K562 (cell line): ENCODE results near the gene PRKCB. TPM values are rescaled to one million over a fixed set of nuclear protein-coding genes. Genes with fewer than 3 reads are reported as not detected.

Source experiments
- BHLHE40 ChIP-seq: IDR thresholded peaks from 2 replicates; pipeline ENCODE4 v1.6.1; 2011; ENCODE audit warnings: low read length, improper control_type of control experiment
- BMI1 ChIP-seq: fragments of 150-350 bp; IDR thresholded peaks from 2 replicates; pipeline ENCODE4 v1.6.1; 2014; ENCODE audit warnings: low read length
- FIP1L1 ChIP-seq: fragments of 200-400 bp; formaldehyde crosslinking; IDR thresholded peaks from 2 replicates; pipeline ENCODE4 v1.6.1; 2018; ENCODE audit warnings: mild to moderate bottlenecking, low read depth, low read length; ENCODE audit not compliant: poor library complexity, severe bottlenecking
- GATAD2B ChIP-seq: fragments of 450-650 bp; IDR thresholded peaks from 2 replicates; pipeline ENCODE4 v1.6.1; 2017; ENCODE audit warnings: mild to moderate bottlenecking, borderline replicate concordance
- GMEB1 ChIP-seq: fragments of 250-450 bp; sonication (Bioruptor Pico); IDR thresholded peaks from 2 replicates; pipeline ENCODE4 v1.4.0; 2020; ENCODE audit warnings: mild to moderate bottlenecking
- HDAC6 ChIP-seq: IDR thresholded peaks from 2 replicates; pipeline ENCODE4 v1.6.1; 2012; ENCODE audit warnings: low read depth, mild to moderate bottlenecking, control low read depth, inconsistent platforms, low read length, moderate library complexity
- HMGXB4 ChIP-seq: sonication (generic); formaldehyde crosslinking; IDR thresholded peaks from 2 replicates; pipeline ENCODE4 v1.8.1; 2023; ENCODE audit warnings: mild to moderate bottlenecking, missing genetic modification reagents
- IFI16 ChIP-seq: fragments of 250-450 bp; sonication (Bioruptor Pico); IDR thresholded peaks from 2 replicates; pipeline ENCODE4 v2.1.2; 2022; ENCODE audit warnings: mild to moderate bottlenecking, inconsistent platforms
- JUND ChIP-seq, 2 experiments: IDR thresholded peaks; 2 replicates in 1 of 2; 3 replicates in 1 of 2; pipeline ENCODE4 v1.6.1; 2011; ENCODE audit warnings: borderline replicate concordance in 2 of 2, low read depth in 2 of 2, low read length in 2 of 2, improper control_type of control experiment in 1 of 2, missing biosample characterization in 1 of 2, missing genetic modification characterization in 1 of 2, missing genetic modification reagents in 1 of 2
- MAFK ChIP-seq: IDR thresholded peaks from 2 replicates; pipeline ENCODE4 v1.6.1; 2011; ENCODE audit warnings: low read length, improper control_type of control experiment
- NCOA4 ChIP-seq: fragments of 450-650 bp; IDR thresholded peaks from 2 replicates; pipeline ENCODE4 v1.6.1; 2018; ENCODE audit warnings: mild to moderate bottlenecking; ENCODE audit not compliant: partially characterized antibody
- NFATC3 ChIP-seq: fragments of 450-650 bp; IDR thresholded peaks from 2 replicates; pipeline ENCODE4 v1.6.1; 2017; ENCODE audit warnings: mild to moderate bottlenecking
- PATZ1 ChIP-seq: fragments of 250-450 bp; sonication (Bioruptor Pico); IDR thresholded peaks from 2 replicates; pipeline ENCODE4 v1.5.0; 2020; ENCODE audit warnings: mild to moderate bottlenecking, borderline replicate concordance
- PBX2 ChIP-seq, 2 experiments: IDR thresholded peaks in 1 of 2; conservative IDR thresholded peaks in 1 of 2; 2 replicates each; pipeline ENCODE4 v1.6.1; 2016; ENCODE audit warnings: low read depth in 2 of 2, mild to moderate bottlenecking in 1 of 2, missing compliant biosample characterization in 1 of 2, missing genetic modification characterization in 1 of 2, moderate library complexity in 1 of 2
- XRCC4 ChIP-seq: IDR thresholded peaks from one replicate; pipeline ENCODE4 v1.6.1; 2011; ENCODE audit not compliant: insufficient read depth, insufficient read length; ENCODE audit errors: extremely low read depth
- ZNF282 ChIP-seq: sonication (generic); formaldehyde crosslinking; IDR thresholded peaks from 2 replicates; pipeline ENCODE4 v1.8.1; 2023; ENCODE audit warnings: missing genetic modification reagents
- ZNF311 ChIP-seq: fragments of 250-450 bp; sonication (Bioruptor Pico); IDR thresholded peaks from 2 replicates; pipeline ENCODE4 v1.4.0; 2020; ENCODE audit warnings: mild to moderate bottlenecking, moderate library complexity
- polyA plus RNA-seq, 8 experiments: library from polyadenylated mRNA; depleted of rRNA in 4 of 8; stranded (reverse) in 5 of 8; unstranded in 3 of 8; fragments of >200 nt; fragmentation: Nextera tagmentation in 2 of 8; fragmentation: Illumina TruSeq in 1 of 8; extraction: Ambion mirVana in 2 of 8; extraction: Trizol in 1 of 8; gene quantifications; 2 replicates each; pipeline versions ENCODE4 v1.2.1 to v1.2.3, GENCODE V29; 2011 to 2014; ENCODE audit warnings: inconsistent platforms in 1 of 8, missing spikeins in 1 of 8
- total RNA-seq, 7 experiments: library from RNA; depleted of rRNA in 6 of 7; stranded (reverse); fragments of >200 nt in 6 of 7; fragmentation: Illumina TruSeq in 2 of 7; extraction: Trizol in 2 of 7; gene quantifications; 2 replicates each; pipeline versions ENCODE4 v1.2.1 to v1.2.3, GENCODE V29; 2011 to 2021; ENCODE audit warnings: low replicate concordance in 1 of 7

Gene PRKCB
- total and polyA plus RNA-seq, 9 of the 15 experiments (the other 6 are each of a cell fraction or from before 2014, with no cell fraction given): 49.9 to 276 (median 148) TPM

- no peak for TF ChIP-seq NCOA4
- TF ChIP-seq XRCC4: no peak
- peak; percentile 80 for TF ChIP-seq JUND (IDR thresholded peaks at IDR 0.05; ENCODE audit: borderline replicate concordance, low read depth, low read length)
- TF ChIP-seq JUND (tag; IDR thresholded peaks at IDR 0.05; ENCODE audit: borderline replicate concordance, low read depth, low read length): peak; percentile 40; the same call in 1 of the 3 replicates
- peak; percentile 90 for TF ChIP-seq ZNF311 (CRISPR knock-in tag)
- 0 out of 2 replicates have a peak, but pooled peaks have one; percentile 33 for TF ChIP-seq PATZ1 (CRISPR knock-in tag)
- no peak for TF ChIP-seq HDAC6
- no peak for TF ChIP-seq IFI16
- no peak for TF ChIP-seq GATAD2B
- no peak for TF ChIP-seq NFATC3
- no peak for TF ChIP-seq GMEB1
- no peak for TF ChIP-seq PBX2 (CRISPR knock-in tag; IDR thresholded peaks at IDR 0.05; ENCODE audit: low read depth)
- TF ChIP-seq PBX2 (tag; conservative IDR thresholded peaks at IDR 0.05; ENCODE audit: low read depth): 0 out of 2 replicates have a peak, but pooled peaks have one; percentile 8
- TF ChIP-seq BHLHE40: peak; percentile 4; the same call in 1 of the 2 replicates
- no peak for TF ChIP-seq BMI1
- TF ChIP-seq ZNF282 (CRISPR knock-in tag): no peak
- TF ChIP-seq FIP1L1: no peak
- 0 out of 2 replicates have a peak, but pooled peaks have one; percentile 10 for TF ChIP-seq MAFK
- no peak for TF ChIP-seq HMGXB4 (CRISPR knock-in tag)
Observed at GRCh38 chr16:23952128-23952970, 116.6 kb downstream of the PRKCB start (continued).
